ENCODE data around the gene TSPAN14. TPM values are rescaled to one million over a fixed set of nuclear protein-coding genes. Genes with fewer than 3 reads are reported as not detected.

TSPAN14 gene
- total RNA-seq, 1 donor from 2014 or later, result 169 TPM

GRCh38 chr10:80504897-80505465, 50.9 kb downstream of the TSPAN14 start:
- intact Hi-C loops (cut with DNase I), result loop anchor here (10.0 kb wide), 1 partner anchor 60 kb away; no protein-coding TSS in a partner anchor
- DNase-seq, result no peak
- peak in 1 of 2 donors; percentile 4 for ATAC-seq
- Histone ChIP-seq H3K36me3 (peaks cover 47% of the 10 kb centered on the region), H3K4me3 (no peak overlapping the region), H3K27me3 (ENCODE audit: low read depth) (no peaks in the 10 kb centered on the region), H3K9me3 (no peaks in the 10 kb centered on the region), H3K27ac (peak overlapping the region; percentile 74), H3K4me1 (peaks cover 97% of the 10 kb centered on the region)
- no peak for TF ChIP-seq CTCF (IDR thresholded peaks at IDR 0.05)

DNA sequence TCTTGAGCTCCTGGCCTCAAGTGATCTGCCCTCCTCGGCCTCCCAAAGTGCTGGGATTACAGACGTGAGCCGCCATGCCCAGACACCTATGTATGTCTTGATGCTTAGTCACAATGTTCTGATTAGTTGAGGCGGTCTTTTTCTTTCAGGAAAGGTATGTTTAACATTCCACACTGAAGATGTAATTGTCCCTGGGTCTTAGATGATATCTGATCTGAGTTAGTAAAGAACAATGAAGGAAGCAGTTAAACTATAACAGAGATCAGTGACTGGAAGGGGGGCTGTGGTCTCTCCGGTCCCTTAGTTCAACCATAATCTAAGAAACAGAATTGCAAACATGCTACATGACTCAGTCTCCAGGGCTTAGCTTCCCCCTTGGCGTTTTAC, 52.1 kb downstream of the TSPAN14 start:
- peaks cover 59% of the 10 kb centered on the region for H3K36me3 ChIP-seq
- H3K4me1 ChIP-seq, result peaks cover 97% of the 10 kb centered on the region
- ATAC-seq, result peak in 1 of 2 donors; percentile 5

DNA sequence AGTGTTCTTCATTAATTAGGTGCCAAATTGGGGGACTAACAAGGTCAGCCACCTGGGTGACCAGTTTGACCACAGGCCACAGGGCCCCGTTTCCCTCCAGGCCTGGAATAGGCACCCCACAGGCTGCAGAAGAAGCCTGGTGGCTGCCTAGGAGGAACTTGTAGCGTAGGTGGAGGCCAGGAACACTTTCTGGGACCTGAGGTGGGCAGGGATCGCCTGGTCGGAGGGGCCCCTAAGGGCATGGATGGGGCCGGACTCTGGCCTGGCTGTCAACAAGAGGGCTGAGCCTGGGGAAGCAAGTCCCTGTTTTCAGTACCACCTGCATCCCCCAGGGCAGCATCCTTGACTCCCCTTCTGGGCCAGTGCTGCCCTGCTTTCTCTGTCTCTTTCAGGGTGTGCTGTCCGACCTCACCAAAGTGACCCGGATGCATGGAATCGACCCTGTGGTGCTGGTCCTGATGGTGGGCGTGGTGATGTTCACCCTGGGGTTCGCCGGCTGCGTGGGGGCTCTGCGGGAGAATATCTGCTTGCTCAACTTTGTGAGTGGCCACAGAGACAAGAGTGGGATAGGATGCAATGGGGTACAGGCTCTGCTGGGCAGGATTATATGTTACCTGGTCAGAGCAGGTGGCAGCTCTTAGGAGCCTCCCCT, 52.9 kb downstream of the TSPAN14 start:
- peaks cover 67% of the 10 kb centered on the region for H3K36me3 ChIP-seq
- H3K27ac ChIP-seq, result peak overlapping the region; percentile 74
- H3K4me1 ChIP-seq, result peaks cover 92% of the 10 kb centered on the region
- no peak for ATAC-seq
- H3K27me3 ChIP-seq (ENCODE audit: low read depth), result no peaks in the 10 kb centered on the region
- no peak for TF ChIP-seq CTCF (IDR thresholded peaks at IDR 0.05)
- no peak overlapping the region for H3K4me3 ChIP-seq
- intact Hi-C loops (cut with DNase I), result loop anchor here (10.0 kb wide), 1 partner anchor 62 kb away; no protein-coding TSS in a partner anchor
- DNase-seq, result no peak
- H3K9me3 ChIP-seq, result no peaks in the 10 kb centered on the region

More for the DNA sequence above, 52.1 kb downstream of the TSPAN14 start:
- intact Hi-C loops (cut with DNase I), result loop anchor here (10.0 kb wide), 1 partner anchor 61 kb away; no protein-coding TSS in a partner anchor
- peak overlapping the region; percentile 74 for H3K27ac ChIP-seq
- no peak for DNase-seq
- no peak overlapping the region for H3K4me3 ChIP-seq
- H3K27me3 ChIP-seq (ENCODE audit: low read depth), result no peaks in the 10 kb centered on the region
- no peaks in the 10 kb centered on the region for H3K9me3 ChIP-seq
- no peak for TF ChIP-seq CTCF (IDR thresholded peaks at IDR 0.05)

GRCh38 chr10:80509108-80509402, 54.9 kb downstream of the TSPAN14 start:
- Histone ChIP-seq H3K27ac (peak overlapping the region; percentile 58), H3K9me3 (no peaks in the 10 kb centered on the region), H3K4me3 (no peak overlapping the region), H3K36me3 (peaks cover 88% of the 10 kb centered on the region), H3K27me3 (ENCODE audit: low read depth) (no peaks in the 10 kb centered on the region), H3K4me1 (peaks cover 71% of the 10 kb centered on the region)
- ATAC-seq (no peak), DNase-seq (no peak)
- no peak for TF ChIP-seq CTCF (IDR thresholded peaks at IDR 0.05)
- intact Hi-C loops (cut with DNase I), result loop anchor here (10.0 kb wide), 1 partner anchor 64 kb away; no protein-coding TSS in a partner anchor

GRCh38 chr10:80509403-80510161, 55.5 kb downstream of the TSPAN14 start:
- DNase-seq (no peak), ATAC-seq (peak in 1 of 2 donors; percentile 21)
- TF ChIP-seq CTCF (IDR thresholded peaks at IDR 0.05), result no peak
- Histone ChIP-seq H3K9me3 (no peaks in the 10 kb centered on the region), H3K4me1 (peaks cover 66% of the 10 kb centered on the region), H3K27me3 (ENCODE audit: low read depth) (no peaks in the 10 kb centered on the region), H3K36me3 (peaks cover 91% of the 10 kb centered on the region), H3K4me3 (no peak overlapping the region), H3K27ac (peak overlapping the region; percentile 58)
- intact Hi-C loops (cut with DNase I), result loop anchor here (10.0 kb wide), 1 partner anchor 65 kb away; no protein-coding TSS in a partner anchor

All from lower lobe of right lung (tissue), 2 donors.